Right lobe of liver (tissue), 6 donors: Measurements from ENCODE around the gene NOTUM. TPM values are rescaled to one million over a fixed set of nuclear protein-coding genes. Genes with fewer than 3 reads are reported as not detected.

Experiments used
- ATAC-seq, 4 donors: fragments of 200-7000 bp; cut with Tn5 transposase; one replicate each; pipeline ENCODE4 v1.9.1; 2020; ENCODE audit warnings: mild to moderate bottlenecking in 4 of 4, moderate library complexity in 4 of 4
- DNase-seq, 3 donors: peaks; one replicate each; pipeline ENCODE4 v3.0.0-alpha.2; 2020
- H3K27ac ChIP-seq, 3 donors: fragments of 200-600 bp; one replicate each; pipeline ENCODE4 v1.8.0; 2022
- H3K27me3 ChIP-seq, 2 donors: fragments of 200-600 bp; one replicate each; pipeline ENCODE4 v1.8.0; 2022
- H3K36me3 ChIP-seq, 4 donors: fragments of 200-600 bp; sonication (generic) in 1 of 4; one replicate each; pipeline versions ENCODE4 v1.5.1 to v1.8.0; 2017 to 2022; ENCODE audit warnings: control low read depth in 1 of 4
- H3K4me1 ChIP-seq, 4 donors: fragments of 200-600 bp; sonication (generic) in 1 of 4; one replicate each; pipeline versions ENCODE4 v1.5.1 to v1.8.0; 2017 to 2022; ENCODE audit warnings: control low read depth in 1 of 4
- H3K4me3 ChIP-seq, 3 donors: fragments of 200-600 bp; one replicate each; pipeline ENCODE4 v1.8.0; 2022
- H3K9me3 ChIP-seq, 4 donors: fragments of 200-600 bp; sonication (generic) in 1 of 4; one replicate each; pipeline versions ENCODE4 v1.5.1 to v1.8.0; 2017 to 2022; ENCODE audit warnings: control low read depth in 1 of 4
- CTCF ChIP-seq, 4 donors: fragments of 200-600 bp in 3 of 4; fragments of 450-650 bp in 1 of 4; IDR thresholded peaks; one replicate each; pipeline versions ENCODE4 v1.5.1 to v1.8.0; 2016 to 2022; ENCODE audit warnings: antibody characterized with exemption in 4 of 4, mild to moderate bottlenecking in 2 of 4
- POLR2A ChIP-seq: fragments of 450-650 bp; IDR thresholded peaks from one replicate; pipeline ENCODE4 v1.6.1; 2017; ENCODE audit warnings: antibody characterized with exemption, mild to moderate bottlenecking
- WGBS: methylation state at CpG from one replicate; pipeline ENCODE4 v1.1.6; 2018; ENCODE audit warnings: low coverage, low lambda C conversion rate; ENCODE audit not compliant: insufficient coverage; ENCODE audit errors: missing lambda C conversion rate; 5-methylcytosine and 5-hydroxymethylcytosine counted together
- intact Hi-C, 2 donors: fragments of 100-400 bp; cut with DNase I; formaldehyde crosslinking; loops; one replicate each; pipeline versions ENCODE4 v1.11.2 to v1.14.1; 2022
- total RNA-seq, 6 experiments: library from RNA; depleted of rRNA in 2 of 6; stranded (reverse); fragments of >200 nt in 2 of 6; fragmentation: NEBNext Ultra II Directional in 3 of 6; extraction: Animal tissue kit (Norgen Biotek cat#: 25700) in 3 of 6; gene quantifications; one replicate each; pipeline versions ENCODE4 v1.1.0 to v1.2.4, GENCODE V29; 2016 to 2023
- donor health status: DM: no; HTN: yes; CAD: no.
- donor health status: DM: no; HTN: no; CAD: no.
- donor health status: DM: no; HTN: no; CAD: no.
- donor health status: DM: no; HTN: yes; CAD: no.
- donor health status: DM: no; HTN: yes; CAD: no.

Gene NOTUM
- total RNA-seq, 6 experiments from 2014 or later: 1.2 to 7.6 (median 3.0) TPM

GRCh38 chr17:82004517-82005455, 43.8 kb upstream of the NOTUM start:
- H3K27me3 ChIP-seq: no peaks in the 10 kb centered on the region
- H3K4me1 ChIP-seq: peaks cover 0 to 13% (median 6%) of the 10 kb centered on the region in 4 donors
- intact Hi-C loops: no loop called here
- no peaks in the 10 kb centered on the region for H3K9me3 ChIP-seq
- 70% methylated on average over 3 of the region's 41 CpGs for WGBS
- TF ChIP-seq CTCF (IDR thresholded peaks at IDR 0.05) (no peak), POLR2A (no peak)
- no peaks in the 10 kb centered on the region for H3K36me3 ChIP-seq
- no peak for ATAC-seq
- no peak for DNase-seq
- H3K27ac ChIP-seq: no peak overlapping the region
- H3K4me3 ChIP-seq: no peak overlapping the region

- DNase-seq (no peak), ATAC-seq (peak in 1 of 4 donors; percentile 12)
- intact Hi-C loops: no loop called here
- Histone ChIP-seq H3K36me3 (no peaks in the 10 kb centered on the region), H3K27me3 (no peaks in the 10 kb centered on the region), H3K27ac (no peak overlapping the region), H3K9me3 (no peaks in the 10 kb centered on the region), H3K4me1 (peaks cover 0 to 24% (median 9%) of the 10 kb centered on the region in 4 donors), H3K4me3 (no peak overlapping the region)
- 64% methylated on average over 20 of the region's 53 CpGs for WGBS
- TF ChIP-seq POLR2A (no peak), CTCF (IDR thresholded peaks at IDR 0.05) (no peak)
Observed at GRCh38 chr17:82003411-82004381, 42.7 kb upstream of the NOTUM start.

- Histone ChIP-seq H3K27ac (no peak overlapping the region), H3K36me3 (no peaks in the 10 kb centered on the region), H3K9me3 (no peaks in the 10 kb centered on the region), H3K4me1 (peaks cover 0 to 24% (median 9%) of the 10 kb centered on the region in 4 donors), H3K4me3 (no peak overlapping the region), H3K27me3 (no peaks in the 10 kb centered on the region)
- no peak for DNase-seq
- intact Hi-C loops: no loop called here
- TF ChIP-seq POLR2A (no peak), CTCF (IDR thresholded peaks at IDR 0.05) (no peak)
- no peak for ATAC-seq
- 75% methylated on average over 7 of the region's 17 CpGs for WGBS
Observed at GRCh38 chr17:82001571-82002056, 40.6 kb upstream of the NOTUM start.

GRCh38 chr17:82000803-82001570, 40.0 kb upstream of the NOTUM start:
- Histone ChIP-seq H3K9me3 (no peaks in the 10 kb centered on the region), H3K4me3 (no peak overlapping the region), H3K4me1 (peaks cover 0 to 24% (median 9%) of the 10 kb centered on the region in 4 donors), H3K27me3 (no peaks in the 10 kb centered on the region), H3K27ac (peak overlapping the region in 1 of 3 donors; percentile 24), H3K36me3 (no peaks in the 10 kb centered on the region)
- DNase-seq: peak in 2 of 3 donors; percentile 68 to 78
- peak; percentile 16 to 75 (median 70) for ATAC-seq
- no CpG with 5 or more reads among the region's 32 CpGs for WGBS
- intact Hi-C loops: no loop called here
- TF ChIP-seq CTCF (IDR thresholded peaks at IDR 0.05) (no peak), POLR2A (no peak)
